HG02763 (cell line): ENCODE data around the gene PAPPA2.
A peak's percentile ranks its signal among the peaks of the same experiment; 100 is the strongest.

Source experiments
- ATAC-seq: cut with Tn5 transposase; IDR thresholded peaks from one replicate; pipeline ENCODE4 v1.9.1; 2021; ENCODE audit warnings: mild to moderate bottlenecking, moderate library complexity; ENCODE audit not compliant: unreplicated experiment

The PAPPA2 gene

DNA sequence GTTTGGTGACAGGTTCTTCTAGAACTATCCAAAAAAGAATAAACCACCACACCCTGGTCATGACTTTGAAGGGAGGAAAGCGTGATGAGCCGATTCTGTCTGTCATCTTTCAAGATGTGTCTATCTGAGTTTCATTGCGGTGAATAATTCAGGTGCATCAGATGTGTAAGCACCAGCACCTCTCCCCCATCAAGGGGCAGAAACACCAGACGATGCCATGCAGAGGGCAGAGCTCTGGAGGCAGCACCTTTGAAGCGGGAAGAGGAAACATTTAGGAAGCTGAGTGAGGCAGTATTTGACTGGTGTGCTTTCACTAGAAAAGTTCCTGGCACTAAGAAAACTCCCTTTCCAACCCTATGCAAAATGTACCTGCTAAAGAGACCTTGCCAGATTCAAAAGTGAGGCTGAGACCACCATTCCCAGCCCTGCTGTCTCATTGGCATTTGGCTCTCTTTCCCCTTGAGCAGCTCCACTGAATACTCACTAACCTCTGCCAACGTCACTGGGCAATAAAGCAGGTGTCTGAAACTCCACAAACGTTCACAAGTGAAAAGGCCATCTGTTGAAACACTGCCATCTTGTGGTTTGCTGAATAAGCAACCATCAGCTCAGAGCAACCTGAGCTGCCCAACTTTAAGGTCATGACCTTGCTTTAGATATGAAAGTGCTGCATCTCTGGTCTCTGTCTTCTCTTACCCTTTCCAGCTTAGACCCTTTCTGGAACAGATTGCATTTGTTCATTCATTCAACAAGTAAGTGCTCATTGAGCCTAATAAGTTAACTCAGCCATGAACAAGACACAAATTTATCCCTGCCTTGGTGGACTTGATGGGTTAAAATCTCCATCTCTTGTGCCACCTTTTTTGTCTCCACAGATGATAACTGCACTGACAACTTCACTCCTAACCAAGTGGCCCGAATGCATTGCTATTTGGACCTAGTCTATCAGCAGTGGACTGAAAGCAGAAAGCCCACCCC is 228.6 kb downstream of the PAPPA2 start:
- peak; percentile 81 for ATAC-seq

DNA sequence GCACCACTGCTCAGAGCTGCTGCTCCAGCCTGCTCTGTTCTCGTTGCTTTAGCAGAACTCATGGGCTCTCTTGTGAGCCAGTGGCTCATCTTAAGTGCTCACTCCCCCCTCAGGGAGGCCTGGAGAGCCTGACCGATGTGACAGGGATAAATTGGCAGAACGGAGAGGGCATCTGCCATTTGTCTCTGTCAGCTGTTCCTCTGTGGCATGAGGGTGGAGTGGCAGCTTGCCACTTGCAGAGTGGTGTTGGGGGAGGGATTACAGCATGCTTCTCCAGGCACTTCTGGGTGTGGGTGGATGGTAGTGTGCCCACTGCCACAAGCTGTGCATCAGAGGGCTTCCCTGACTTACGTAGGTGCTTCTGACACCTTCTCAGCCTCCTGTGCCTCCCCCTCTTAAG is 229.5 kb downstream of the PAPPA2 start:
- ATAC-seq, result no peak

DNA sequence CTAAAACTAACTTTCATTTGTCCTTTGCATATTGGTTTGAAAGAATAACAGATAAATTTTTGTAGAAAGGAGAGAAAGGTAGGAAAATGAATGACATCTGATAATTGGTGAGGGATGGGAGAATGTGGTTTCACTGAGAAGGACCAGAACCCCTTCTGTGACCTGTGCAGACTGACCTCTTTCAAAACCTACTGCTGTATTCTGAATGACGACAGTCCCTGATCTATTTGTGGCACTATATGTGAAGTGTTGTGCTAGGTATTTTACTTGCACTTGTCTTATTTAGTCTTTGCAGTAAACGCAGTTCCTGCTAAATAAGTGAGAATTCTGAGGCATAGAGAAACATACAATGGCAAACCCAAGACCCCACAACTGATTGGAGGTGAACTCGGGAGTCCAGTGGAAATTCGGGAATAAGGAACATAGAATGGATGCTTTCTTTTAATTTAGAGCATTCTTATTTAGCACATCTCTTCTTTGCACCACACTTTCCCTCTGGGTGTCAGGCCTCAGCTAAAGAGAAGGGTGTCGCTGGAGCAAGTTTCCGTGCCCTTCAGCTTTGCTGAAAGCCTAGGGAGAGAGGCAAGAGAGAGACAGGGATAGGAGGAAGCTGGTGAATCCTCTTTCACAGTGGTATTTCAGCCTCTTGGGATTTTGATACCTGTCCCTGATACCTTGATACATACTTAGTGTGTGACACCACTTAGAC is 230.2 kb downstream of the PAPPA2 start:
- no peak for ATAC-seq

DNA sequence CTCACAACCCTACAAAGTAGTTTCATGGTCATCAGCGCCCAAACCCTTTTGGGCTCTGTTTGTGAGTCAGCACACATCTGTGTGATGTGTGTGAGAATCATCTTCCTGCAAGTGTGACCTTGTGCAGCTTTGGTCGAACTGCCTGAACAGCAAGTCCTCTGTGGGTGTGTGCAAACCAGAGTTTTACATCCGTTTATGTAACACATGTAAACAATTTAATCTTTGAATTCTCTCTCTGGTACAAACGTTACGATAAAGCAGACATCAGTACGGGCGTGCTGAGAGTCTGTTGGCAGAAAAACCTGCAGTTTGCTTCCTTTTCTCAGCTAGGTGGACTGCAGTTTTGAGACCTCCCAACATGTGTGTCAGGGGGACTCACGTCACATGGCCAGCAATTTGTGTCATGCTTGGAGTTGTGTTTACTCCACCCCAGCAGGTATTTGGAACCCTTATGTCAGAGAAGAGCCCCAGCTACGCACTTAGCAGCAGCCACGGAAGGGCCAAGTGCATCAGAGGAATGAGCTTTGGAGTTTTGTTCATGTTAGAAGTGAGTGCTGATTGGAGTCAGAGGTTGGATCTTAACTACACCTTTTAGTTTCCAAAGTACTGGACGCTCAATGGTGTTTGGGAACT is 230.8 kb downstream of the PAPPA2 start:
- ATAC-seq, result no peak

DNA sequence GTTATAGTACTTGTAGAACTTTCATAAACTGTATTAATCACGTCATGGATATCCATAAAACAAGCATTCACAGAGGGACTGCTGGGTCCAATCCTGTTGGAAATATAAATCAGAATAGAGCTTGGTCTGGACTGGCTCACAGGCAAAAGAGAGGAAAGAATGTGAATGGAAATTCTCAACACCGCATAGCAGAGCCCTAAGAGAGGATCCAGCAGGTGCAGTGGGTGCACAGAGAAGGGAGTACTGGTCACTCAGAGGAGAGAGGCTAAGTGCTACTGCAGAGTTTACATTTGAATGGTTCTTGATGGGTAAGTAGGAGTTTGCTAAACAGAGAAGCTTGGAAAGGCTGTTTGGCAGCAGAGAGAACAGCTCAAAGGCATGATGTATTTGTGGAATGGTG is 231.7 kb downstream of the PAPPA2 start:
- ATAC-seq, result no peak

DNA sequence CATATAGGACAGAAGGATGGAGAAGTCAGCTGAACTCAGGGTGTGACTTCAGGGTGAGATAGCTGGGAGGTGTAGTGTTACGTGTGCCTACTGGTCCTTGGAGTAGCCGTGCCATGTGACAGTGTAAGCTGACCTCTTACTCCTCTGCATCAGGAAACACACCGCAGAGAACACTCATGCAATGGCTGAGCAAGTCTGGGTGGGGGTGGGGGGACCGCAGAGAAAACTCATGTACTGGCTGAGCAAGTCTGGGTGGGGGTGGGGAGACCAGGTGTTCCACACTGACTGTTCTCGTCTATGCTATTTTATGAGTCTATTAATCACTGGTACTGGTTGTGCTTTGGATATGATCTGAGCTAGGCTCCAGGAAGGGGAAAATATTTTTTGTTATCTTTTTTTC is 233.1 kb downstream of the PAPPA2 start:
- ATAC-seq, result no peak

DNA sequence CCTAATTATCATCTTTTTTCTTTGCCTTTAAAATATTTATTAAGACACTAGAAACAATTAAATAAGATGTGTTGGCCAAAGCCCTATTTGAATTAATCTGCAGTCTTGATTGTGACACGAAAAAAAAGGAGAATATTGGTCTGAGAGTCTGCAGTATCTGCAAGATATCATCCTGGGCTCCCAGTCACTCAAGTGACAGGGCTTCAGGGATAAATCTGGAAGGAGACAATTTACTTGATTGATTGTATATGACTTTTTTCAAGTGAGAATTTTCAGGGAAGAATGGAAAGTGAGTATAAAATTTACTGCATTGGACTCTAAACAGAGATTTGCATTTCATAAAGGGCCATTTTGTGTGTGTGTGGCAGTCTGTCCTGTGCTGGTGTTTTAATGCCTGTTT is 233.7 kb downstream of the PAPPA2 start:
- no peak for ATAC-seq

DNA sequence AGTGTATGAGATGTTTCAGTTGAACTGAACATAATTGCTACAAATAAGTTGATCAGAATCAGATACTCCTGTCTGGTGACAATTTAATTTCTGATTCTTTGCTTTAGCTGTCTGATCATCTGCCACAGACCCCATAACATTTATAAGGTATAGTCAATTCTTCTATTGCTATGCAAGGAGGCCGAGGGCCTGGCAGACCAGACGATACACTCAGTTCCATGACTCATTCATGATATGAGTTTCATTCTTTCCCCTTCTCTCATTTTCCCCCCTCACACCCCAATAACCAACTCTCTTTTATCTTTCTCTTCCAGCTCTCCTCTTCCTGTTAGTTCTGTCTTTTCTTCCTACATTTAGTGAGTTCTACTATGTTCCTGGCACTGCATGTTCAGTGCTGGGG is 236.8 kb downstream of the PAPPA2 start:
- ATAC-seq, result no peak

DNA sequence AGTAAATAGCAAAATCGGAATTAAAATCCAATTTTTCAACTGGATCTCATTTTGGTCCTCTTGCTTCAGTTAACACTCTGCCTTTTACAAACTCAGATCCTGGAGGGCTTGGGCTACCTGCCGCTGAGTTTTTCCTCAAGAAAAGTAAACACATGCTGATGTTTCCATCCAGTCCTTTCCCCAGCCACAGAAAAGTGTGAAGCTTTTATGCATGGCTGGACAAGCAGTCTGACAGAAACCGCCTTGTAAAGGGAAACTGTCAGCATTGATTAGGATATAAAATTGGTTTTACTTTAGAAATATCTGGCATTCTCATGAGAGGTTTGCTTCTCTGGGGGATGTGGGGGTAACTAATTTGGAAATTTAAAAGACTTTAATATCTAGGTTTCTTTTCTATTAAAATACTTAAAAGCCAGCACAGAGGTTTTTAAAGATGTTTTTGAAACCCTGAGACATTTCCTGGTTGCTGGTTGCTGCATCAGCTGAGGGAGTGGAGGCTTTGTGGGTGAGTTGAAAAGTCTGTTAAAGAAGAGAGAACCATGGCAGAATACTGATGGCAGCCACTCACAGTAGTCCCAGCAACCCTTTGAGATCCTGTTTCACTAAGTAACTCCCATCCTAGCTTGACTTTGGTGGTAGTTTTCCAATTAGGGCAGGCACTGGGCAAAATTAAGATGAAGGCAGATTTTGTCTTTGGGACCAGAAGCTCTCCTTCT is 238.3 kb downstream of the PAPPA2 start:
- no peak for ATAC-seq

DNA sequence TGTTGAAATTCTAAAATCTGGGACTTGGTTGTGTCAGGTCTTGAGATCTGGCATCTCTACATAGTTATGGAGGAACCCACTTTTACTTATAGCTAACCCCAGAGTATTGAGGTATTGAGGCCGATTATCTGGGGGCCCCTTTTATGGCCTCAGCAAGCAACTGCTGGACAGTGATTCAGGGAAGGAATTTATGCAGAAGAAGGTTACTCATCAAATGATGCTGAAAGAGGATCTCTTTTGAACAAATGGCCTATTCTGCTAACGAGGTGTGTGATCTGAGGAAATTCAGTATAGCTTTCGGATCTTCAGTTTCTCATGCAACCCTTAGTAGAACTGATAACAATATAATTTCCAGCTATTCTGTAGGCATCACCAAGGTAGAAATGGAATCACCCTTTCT is 239.9 kb downstream of the PAPPA2 start:
- no peak for ATAC-seq

DNA sequence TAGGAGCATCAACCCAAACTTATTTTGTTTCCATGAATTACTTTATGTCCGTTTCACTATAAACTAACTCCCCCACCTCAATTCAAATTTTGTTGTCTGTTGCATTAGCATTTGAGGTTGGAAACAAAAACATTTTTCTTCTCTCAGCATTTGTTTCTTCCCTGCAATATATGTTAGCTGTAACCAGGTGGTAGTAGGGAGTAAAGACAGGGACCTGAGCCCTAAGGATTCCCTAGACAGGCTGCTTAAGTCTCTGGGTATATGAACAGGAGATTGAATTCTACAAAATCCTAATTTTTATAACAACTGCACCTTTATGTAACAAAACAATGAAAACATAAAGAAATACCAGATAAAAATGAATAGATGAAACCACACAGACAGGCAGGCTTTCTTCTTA is 242.6 kb downstream of the PAPPA2 start:
- ATAC-seq, result no peak

DNA sequence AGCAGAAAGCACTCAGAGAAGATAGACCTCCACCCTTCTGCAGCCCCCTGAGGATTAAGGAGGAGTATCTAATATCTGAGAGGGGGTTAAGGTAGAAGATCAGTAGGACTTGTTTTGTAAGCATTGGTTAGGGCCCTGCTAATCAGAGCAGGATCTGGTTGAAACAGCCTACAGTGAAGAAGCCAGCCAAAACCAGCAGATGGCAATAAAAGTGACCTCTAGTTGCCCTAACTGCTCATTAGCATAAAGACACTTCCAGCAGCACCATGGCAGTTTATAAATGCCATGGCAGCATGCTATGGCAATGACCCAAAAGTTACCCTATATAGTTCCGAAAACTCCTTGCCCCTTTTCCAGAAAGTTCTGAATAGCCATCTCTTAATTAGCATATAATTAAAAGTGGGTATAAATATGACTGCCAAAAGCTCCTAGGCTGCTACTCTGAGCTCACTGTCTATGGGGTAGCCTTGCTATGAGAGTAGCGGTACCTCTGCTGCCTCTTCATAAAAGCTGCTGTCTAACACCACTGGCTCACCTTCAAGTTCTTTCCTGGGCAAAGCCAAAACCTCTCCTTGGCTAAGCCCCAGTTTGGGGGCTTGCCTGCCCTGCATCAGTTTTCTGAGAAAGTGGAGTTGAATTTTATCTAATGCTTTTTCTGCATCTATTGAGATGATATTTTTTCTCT is 254.2 kb downstream of the PAPPA2 start:
- no peak for ATAC-seq

DNA sequence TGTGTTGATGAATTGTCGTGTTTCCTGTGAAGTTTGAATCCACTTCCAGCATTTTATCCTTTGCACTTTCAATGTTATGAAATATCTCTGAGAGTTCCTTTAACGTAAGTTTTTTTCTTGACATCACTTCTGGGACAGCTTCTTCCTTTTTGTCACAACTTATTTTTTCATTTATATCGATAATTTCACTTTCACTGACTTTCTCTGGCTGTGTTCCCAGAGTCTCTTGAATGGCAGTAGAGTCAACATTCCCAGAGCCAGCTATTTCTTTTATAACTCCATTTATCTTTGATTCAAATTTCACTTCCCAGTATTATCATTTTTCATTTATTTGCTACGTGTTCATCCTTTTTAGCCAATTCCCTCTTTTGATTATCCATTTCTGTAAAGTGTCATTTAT is 256.5 kb downstream of the PAPPA2 start:
- ATAC-seq, result no peak

DNA sequence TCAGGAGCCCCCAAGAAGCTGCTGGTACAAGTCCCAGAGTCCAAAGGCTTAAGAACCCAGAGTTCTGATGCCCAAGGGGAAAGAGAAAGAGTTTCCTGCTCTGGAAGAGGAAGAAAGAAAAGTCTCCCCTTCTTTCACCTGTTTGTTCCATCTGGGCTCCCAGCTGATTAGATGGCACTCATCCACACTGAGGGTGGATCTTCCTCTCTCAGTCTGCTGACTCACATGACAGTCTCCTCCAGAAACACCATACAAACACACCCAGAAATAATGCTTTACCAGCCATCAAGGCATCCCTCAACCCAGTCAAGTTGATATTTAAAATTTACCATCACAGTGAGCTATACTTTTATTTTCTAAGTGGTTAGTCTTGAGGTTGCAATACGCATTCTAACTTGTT is 257.9 kb downstream of the PAPPA2 start:
- ATAC-seq, result no peak

DNA sequence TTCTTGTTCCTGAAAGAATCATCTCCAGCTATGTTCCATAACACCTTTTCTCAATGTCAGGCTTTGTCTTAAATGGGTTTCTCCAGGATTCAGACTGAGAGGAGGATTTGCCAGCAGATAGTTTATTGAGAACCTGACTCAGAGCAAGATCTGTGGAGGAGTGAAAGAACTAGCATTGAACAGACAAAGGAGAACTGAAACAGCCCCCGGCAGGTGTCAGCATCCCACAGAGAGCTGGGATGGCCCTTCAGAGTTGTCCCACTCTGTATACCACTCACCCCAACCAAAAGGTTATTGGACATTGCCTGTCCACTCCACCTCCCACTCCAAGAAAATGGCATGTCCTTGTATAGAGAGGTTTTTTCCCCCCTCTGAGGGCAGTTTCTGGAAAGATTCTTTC is 270.7 kb downstream of the PAPPA2 start:
- peak; percentile 56 for ATAC-seq

DNA sequence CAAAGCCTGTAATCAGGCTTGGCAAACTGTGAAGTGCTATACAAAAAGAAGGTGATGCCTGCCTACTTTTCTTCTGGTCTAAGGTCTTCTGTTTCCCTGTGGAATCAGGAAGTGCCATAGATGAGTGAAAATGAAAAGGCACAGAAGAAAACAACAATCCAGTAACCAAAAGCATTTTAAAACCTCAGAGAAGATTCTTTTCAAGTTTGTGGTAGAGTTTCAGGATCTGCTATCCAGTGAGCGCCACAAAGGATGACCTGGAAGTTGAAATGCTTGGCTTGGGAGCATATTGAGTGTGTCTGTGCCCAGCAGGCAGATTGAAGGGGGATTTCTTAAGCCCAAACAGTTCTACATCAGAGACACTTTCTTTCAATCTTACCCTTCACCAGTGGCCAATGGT is 272.2 kb downstream of the PAPPA2 start:
- ATAC-seq, result no peak

DNA sequence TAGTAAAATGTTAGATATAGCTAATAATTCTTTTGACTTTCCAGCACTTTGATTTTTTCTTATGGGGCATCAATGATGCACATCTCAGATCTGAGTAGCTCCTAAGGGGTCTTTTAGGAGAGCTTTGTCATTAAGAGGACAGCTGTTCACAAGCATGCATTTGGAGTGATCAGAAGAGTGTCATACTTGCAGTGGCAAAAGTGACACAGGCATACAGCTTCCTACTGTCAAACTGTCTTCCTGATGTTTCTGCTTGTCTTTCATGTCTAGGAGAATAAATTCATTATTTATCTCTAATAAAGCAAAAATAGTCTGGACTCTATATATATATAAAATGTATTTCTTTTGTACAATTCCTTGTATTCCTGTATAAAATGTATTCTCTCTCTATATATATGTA is 273.0 kb downstream of the PAPPA2 start:
- no peak for ATAC-seq

DNA sequence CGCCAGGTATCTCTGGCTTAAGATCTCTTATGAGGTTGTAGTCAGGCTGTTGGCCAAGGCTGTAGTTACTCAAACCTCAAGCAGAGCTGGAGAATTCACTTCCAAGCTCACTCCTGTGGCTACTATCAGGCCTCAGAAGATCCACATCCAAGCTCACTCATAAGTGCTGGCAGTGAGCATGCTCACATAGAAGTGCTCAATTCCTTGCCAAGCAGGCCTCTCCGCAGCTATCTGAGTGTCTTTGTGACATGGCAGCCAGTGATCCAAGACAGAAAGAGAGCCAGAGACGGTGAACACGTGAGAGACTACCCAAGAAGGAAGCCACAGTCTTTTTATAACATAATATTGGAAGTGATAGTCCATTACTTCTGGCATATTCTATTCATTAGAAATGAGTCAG is 278.2 kb downstream of the PAPPA2 start:
- ATAC-seq, result no peak

DNA sequence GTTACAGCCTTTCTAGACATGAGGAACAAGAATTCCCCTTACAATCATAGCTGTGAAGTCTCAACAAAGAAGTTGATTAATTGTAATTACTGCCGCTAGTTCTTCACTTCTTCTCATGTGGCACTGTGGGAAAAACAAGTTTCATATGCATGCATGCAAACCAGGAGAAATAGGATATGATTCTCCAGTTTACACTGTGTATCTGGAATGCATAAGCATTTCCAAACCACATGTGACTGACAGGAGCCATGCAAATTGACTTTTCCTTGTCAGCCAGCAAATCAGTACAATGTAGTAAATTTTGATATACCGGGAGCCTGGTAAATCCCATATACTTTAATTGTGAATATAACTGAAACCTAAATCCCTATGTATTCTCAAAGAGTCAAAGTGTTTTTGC is 279.3 kb downstream of the PAPPA2 start:
- ATAC-seq, result no peak

DNA sequence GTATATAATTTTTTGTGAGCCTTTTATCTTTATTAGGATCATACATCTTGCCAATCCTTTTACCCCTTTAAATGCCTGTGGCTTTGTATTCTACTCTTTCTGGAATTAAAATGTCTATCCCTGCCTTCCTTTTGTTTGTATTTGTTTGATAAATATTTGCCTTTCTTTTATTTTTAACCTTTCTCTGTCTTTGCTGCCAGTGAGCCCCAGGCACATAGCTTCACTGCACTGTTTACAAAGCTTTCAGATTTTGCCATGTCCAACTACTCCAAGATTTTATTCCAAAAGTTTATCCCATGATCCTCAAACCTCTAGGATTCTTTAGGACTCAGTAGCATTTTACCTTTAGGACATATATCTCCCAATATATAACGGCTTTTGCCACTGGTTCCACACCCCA is 281.2 kb downstream of the PAPPA2 start:
- ATAC-seq, result no peak

DNA sequence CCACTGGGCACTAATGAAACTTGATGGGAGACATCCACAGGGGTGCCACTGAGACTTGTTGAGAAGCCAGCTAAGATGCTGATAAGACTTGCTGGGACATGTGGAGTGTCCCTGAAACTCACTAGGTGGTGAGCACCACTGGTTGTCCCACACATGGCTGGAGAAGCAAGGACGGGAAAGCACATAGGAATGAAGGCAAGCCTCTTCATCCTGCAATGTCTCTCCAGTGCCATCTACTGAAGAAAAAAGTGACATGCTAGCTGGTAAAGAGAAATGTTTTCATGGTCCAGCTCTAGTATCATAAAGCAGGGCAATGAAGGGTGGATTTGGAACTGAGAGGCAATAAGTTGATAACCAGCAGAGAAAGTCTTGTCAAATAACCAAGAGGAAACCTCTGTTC is 283.0 kb downstream of the PAPPA2 start:
- no peak for ATAC-seq
